ENCODE measurements around the gene PHYHD1. TPM values are rescaled to one million over a fixed set of nuclear protein-coding genes. Genes with fewer than 3 reads are reported as not detected.

The PHYHD1 gene
- total RNA-seq, 4 donors from 2014 or later = 9.6 to 27.1 (median 25.4) TPM

- TF ChIP-seq POLR2A (IDR thresholded peaks at IDR 0.05) (no peak), CTCF (IDR thresholded peaks at IDR 0.05) (no peak), EP300 (IDR thresholded peaks at IDR 0.05) (no peak), POLR2AphosphoS5 (IDR thresholded peaks at IDR 0.05) (no peak)
- H3K27ac ChIP-seq = peak overlapping the region in 3 of 4 donors; percentile 66 to 84 (median 78)
- peaks cover 0 to 68% (median 50%) of the 10 kb centered on the region in 3 donors for H3K4me1 ChIP-seq
- peaks cover 0 to 57% of the 10 kb centered on the region in 2 donors for H3K36me3 ChIP-seq
- no peaks in the 10 kb centered on the region for H3K9me3 ChIP-seq
- WGBS, 2 donors (ENCODE audit: low coverage in 1 of 2) = 93% methylated on average over 3 of the region's 6 CpGs; no CpG with 5 or more reads in 1 of the 2 donors
- ATAC-seq = no peak
- no peaks in the 10 kb centered on the region for H3K27me3 ChIP-seq
- no peak overlapping the region for H3K4me3 ChIP-seq
Measured at GRCh38 chr9:128910906-128911305, 9.9 kb upstream of the PHYHD1 start.

DNA sequence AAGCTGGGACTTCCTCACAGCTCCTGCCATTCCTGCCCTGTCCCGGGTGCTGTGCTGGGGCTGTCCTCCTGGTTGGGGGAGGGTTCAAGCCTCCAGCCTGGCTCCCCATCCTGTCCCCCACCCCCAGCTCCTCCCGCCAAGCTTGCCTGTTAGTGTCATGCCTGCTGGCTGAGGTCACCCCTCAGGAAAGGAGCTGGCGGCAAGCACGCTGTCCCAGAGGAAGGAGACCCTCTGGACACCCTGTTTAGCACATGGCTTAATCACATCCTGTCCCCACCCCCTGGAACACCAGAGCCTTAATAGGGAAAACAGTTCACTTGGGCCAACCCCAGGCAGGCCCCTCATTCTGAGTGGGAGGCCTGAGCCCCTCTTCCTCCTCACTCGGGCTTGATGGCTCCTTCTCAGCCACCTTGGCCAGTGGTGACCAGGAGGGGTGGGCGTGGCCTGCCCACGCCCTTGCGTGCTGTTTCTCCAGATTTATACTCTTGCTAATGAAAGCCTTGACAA lies 9.2 kb upstream of the PHYHD1 start:
- Histone ChIP-seq H3K36me3 (peaks cover 0 to 62% of the 10 kb centered on the region in 2 donors), H3K27ac (peak overlapping the region in 3 of 4 donors; percentile 66 to 84 (median 78)), H3K4me1 (peaks cover 0 to 75% (median 56%) of the 10 kb centered on the region in 3 donors), H3K27me3 (no peaks in the 10 kb centered on the region), H3K4me3 (no peak overlapping the region), H3K9me3 (no peaks in the 10 kb centered on the region)
- WGBS, 2 donors (ENCODE audit: low coverage in 1 of 2) = 56% methylated on average over 3 of the region's 8 CpGs; no CpG with 5 or more reads in 1 of the 2 donors
- ATAC-seq = peak; percentile 69
- TF ChIP-seq POLR2A (IDR thresholded peaks at IDR 0.05) (no peak), EP300 (IDR thresholded peaks at IDR 0.05) (no peak), POLR2AphosphoS5 (IDR thresholded peaks at IDR 0.05) (peak; percentile 50), CTCF (IDR thresholded peaks at IDR 0.05) (no peak)

- H3K4me3 ChIP-seq = no peak overlapping the region
- TF ChIP-seq CTCF (IDR thresholded peaks at IDR 0.05) = no peak
- peak; percentile 44 for TF ChIP-seq POLR2AphosphoS5 (IDR thresholded peaks at IDR 0.05)
- peaks cover 0 to 83% (median 63%) of the 10 kb centered on the region in 3 donors for H3K4me1 ChIP-seq
- no peaks in the 10 kb centered on the region for H3K9me3 ChIP-seq
- peaks cover 0 to 57% of the 10 kb centered on the region in 2 donors for H3K36me3 ChIP-seq
- no peaks in the 10 kb centered on the region for H3K27me3 ChIP-seq
- WGBS, 2 donors (ENCODE audit: low coverage in 1 of 2) = 50 to 60% methylated on average over 9 to 14 of the region's 15 CpGs
- H3K27ac ChIP-seq = peak overlapping the region in 3 of 4 donors; percentile 66 to 84 (median 78)
- no peak for ATAC-seq
Measured at GRCh38 chr9:128912270-128912853, 8.4 kb upstream of the PHYHD1 start.

GRCh38 chr9:128913048-128913900 lies 7.5 kb upstream of the PHYHD1 start:
- H3K4me3 ChIP-seq = no peak overlapping the region
- no peaks in the 10 kb centered on the region for H3K27me3 ChIP-seq
- ATAC-seq = no peak
- TF ChIP-seq CTCF (IDR thresholded peaks at IDR 0.05) = no peak
- TF ChIP-seq POLR2AphosphoS5 (IDR thresholded peaks at IDR 0.05) = no peak
- no peak for TF ChIP-seq POLR2A (IDR thresholded peaks at IDR 0.05)
- TF ChIP-seq EP300 (IDR thresholded peaks at IDR 0.05) = no peak
- WGBS, 2 donors (ENCODE audit: low coverage in 1 of 2) = 59 to 83% methylated on average over 3 to 5 of the region's 15 CpGs
- H3K4me1 ChIP-seq = peaks cover 0 to 88% (median 65%) of the 10 kb centered on the region in 3 donors
- peak overlapping the region in 3 of 4 donors; percentile 66 to 84 (median 78) for H3K27ac ChIP-seq
- H3K36me3 ChIP-seq = peaks cover 0 to 55% of the 10 kb centered on the region in 2 donors
- no peaks in the 10 kb centered on the region for H3K9me3 ChIP-seq
